Stimulated activated effector memory CD8-positive, alpha-beta T cell treated with anti-CD3 and anti-CD28 coated beads, Interleukin-12 subunit alpha, Interleukin-12 subunit beta, amount 100 ng/mL, for 72 hours (primary cell): ENCODE data around the gene RGS6.
"Not testable (repeated sequence)": the region's sequence is repeated elsewhere in the genome, so short reads cannot be mapped to it uniquely, and the experiment has no call there.

Source experiments
- ATAC-seq: fragments of 150-1000 bp; cut with Tn5 transposase; 2 replicates; pipeline ENCODE4 v1.10.0; 2021
- DNase-seq, 2 donors: peaks; one replicate each; pipeline ENCODE4 v3.0.0; 2021 to 2022; ENCODE audit warnings: low spot score in 2 of 2
- H3K27ac Mint-ChIP-seq: one replicate; pipeline ENCODE4 v1.8.0; 2022; ENCODE audit warnings: mild to moderate bottlenecking, mixed read lengths
- H3K36me3 Mint-ChIP-seq: one replicate; pipeline ENCODE4 v1.8.0; 2022; ENCODE audit warnings: mild to moderate bottlenecking, mixed read lengths
- H3K4me1 Mint-ChIP-seq: one replicate; pipeline ENCODE4 v1.8.0; 2022; ENCODE audit warnings: mixed read lengths
- H3K4me3 Mint-ChIP-seq: one replicate; pipeline ENCODE4 v1.8.0; 2022; ENCODE audit warnings: mild to moderate bottlenecking, mixed read lengths
- H3K9me3 Mint-ChIP-seq: one replicate; pipeline ENCODE4 v1.8.0; 2022; ENCODE audit warnings: mixed read lengths

RGS6 gene

DNA sequence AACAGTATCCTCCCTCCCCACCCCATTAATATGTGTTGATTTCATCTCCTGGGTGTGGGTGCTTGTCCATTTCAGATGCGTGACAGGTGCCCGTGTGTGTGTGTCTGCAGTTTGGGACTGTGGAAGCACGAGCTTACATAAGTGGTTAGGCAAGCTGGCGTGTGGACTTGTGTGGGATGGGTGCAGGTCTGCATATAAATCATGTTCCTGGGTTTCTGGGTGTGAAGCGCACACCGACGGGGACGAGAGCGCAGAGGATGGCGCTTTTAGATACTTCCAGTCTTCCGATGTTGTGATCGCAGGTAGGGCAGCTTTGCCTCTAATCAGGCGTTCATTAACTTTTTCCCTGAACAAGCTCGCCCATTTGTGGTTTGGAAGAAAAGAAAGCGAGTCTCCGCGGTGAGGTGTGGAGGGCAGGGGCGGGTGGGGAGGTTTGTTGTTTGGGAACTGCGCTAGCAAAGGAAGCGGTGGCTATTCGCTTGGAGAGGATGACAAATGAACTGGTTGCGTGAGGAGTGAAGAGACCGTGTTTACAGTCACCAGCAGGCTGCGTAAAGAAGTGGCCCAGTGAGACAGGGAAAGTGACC, 865 bp downstream of the RGS6 start:
- Mint-ChIP-seq H3K4me1 (peaks cover 13% of the 10 kb centered on the region), H3K27ac (no peak overlapping the region), H3K4me3 (peak overlapping the region; percentile 43), H3K9me3 (no peaks in the 10 kb centered on the region), H3K36me3 (no peaks in the 10 kb centered on the region)
- DNase-seq (peak in 1 of 2 donors; percentile 51), ATAC-seq (peak; percentile 86)

DNA sequence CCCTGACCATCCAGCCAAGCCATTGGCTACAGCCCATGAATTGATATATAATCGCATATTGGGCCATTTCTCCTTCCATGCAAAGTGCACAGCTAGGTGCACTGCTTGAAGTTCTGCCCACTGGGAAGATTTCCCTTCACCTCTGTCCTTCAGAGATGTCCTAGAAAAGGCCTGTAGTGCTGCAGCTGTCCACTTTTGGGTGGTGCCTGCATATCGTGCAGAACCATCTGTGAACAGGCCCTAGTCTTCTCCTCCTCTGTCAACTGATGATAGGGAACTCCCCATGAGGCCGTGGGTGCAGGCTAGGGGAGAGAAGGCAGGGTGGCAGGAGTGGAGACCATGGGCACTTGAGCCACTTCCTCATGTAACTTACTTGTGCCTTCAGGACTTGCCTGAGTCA, 6.0 kb downstream of the RGS6 start:
- DNase-seq, H3K4me1 Mint-ChIP-seq, ATAC-seq, H3K27ac Mint-ChIP-seq, H3K4me3 Mint-ChIP-seq, H3K9me3 Mint-ChIP-seq, H3K36me3 Mint-ChIP-seq: not testable (repeated sequence)

DNA sequence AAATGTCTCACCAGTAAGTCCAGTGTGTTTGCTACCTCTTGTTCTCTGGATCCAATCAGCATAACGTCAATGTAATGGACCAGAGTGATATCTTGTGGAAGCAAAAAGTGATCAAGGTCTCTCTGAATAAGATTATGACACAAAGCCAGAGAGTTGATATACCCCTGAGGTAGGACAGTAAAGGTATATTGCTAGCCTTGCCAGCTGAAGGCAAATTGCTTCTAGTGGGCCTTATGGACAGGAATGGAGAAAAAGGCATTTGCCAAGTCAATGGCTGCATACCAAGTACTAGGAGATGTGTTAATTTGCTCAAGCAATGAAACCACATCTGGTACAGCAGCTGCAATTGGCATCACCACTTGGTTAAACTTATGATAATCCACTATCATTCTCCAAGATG, 7.1 kb downstream of the RGS6 start:
- H3K4me1 Mint-ChIP-seq, H3K27ac Mint-ChIP-seq, ATAC-seq, H3K36me3 Mint-ChIP-seq, H3K9me3 Mint-ChIP-seq, H3K4me3 Mint-ChIP-seq, DNase-seq: not testable (repeated sequence)

DNA sequence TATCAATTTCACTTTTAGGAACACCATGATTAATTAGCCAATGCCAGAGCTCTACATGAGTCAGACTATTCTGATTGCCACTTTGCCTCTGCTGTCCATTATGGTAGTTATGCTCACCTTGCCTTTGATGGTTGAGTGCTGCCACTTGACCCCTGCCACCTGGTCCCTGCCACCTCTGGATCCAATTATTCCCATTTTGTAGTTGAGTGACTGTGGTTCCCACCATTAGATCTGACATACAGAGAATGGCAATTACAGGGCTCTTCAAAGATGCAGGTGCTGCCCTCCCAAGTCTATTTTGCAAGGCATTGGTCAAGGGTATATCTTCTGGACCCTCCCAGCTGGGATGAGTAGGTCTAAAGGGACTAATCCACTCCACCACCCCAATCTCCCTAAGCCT, 8.3 kb downstream of the RGS6 start:
- H3K27ac Mint-ChIP-seq, H3K9me3 Mint-ChIP-seq, ATAC-seq, DNase-seq, H3K4me3 Mint-ChIP-seq, H3K4me1 Mint-ChIP-seq, H3K36me3 Mint-ChIP-seq: not testable (repeated sequence)

DNA sequence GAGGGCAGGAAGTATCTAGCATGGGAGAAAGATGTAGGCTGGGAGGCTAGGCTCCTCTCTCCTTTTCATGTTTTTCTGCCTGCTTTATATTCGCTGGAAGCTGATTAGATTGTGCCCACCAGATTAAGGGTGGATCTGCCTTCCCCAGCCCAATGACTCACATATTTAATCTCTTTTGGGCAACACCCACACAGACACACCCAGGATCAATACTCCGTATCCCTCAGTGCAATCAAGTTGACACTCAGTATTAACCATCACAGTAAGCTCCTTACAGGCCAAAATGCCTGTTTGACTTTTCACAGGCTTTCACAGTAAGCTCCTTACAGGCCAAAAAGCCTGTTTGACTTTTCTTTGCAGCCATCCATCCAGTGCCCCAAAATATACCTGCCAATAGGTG, 9.4 kb downstream of the RGS6 start:
- not testable (repeated sequence) for DNase-seq, H3K36me3 Mint-ChIP-seq, H3K4me1 Mint-ChIP-seq, H3K27ac Mint-ChIP-seq, H3K9me3 Mint-ChIP-seq, ATAC-seq, H3K4me3 Mint-ChIP-seq

DNA sequence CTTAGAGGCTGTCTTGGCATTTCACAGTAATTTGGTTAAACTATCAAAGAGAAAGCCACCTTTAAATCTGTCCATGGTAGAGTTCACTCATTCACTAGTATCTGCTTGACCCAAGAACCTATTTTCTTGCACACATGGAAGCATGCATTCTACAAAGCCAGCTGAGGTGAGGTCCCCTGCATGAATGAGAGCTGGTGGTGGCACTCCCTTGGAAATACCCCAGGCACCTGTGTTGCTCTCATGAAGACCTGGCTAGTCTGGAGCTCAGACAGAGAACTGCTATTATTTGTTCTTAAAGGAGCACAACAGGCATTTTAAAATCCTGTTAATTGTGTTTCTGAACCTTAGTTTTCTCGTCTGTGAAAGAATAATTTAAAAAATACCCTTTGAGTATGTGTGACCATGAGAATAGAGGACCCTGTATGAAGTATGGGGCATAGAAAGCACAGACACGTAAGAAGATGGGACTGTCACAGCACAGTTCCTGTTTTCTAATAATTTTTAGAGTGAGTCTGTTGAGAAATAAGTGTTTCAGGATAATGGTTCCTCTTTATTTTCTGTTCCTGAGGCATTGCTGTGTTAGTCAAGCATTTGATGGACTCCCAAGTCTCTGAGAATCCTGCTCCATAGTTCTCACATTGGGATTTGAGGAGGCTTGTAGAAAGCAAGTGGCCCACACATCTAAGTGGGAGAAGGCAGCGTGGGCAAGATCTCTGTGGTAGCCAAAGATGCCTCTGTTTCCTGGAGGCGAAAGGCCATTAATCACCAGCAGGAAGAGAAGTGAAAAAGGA, 10.9 kb downstream of the RGS6 start:
- no peak overlapping the region for H3K27ac Mint-ChIP-seq
- no peaks in the 10 kb centered on the region for H3K36me3 Mint-ChIP-seq
- H3K4me3 Mint-ChIP-seq = no peak overlapping the region
- no peak for ATAC-seq
- no peak for DNase-seq
- no peaks in the 10 kb centered on the region for H3K9me3 Mint-ChIP-seq
- H3K4me1 Mint-ChIP-seq = no peaks in the 10 kb centered on the region

DNA sequence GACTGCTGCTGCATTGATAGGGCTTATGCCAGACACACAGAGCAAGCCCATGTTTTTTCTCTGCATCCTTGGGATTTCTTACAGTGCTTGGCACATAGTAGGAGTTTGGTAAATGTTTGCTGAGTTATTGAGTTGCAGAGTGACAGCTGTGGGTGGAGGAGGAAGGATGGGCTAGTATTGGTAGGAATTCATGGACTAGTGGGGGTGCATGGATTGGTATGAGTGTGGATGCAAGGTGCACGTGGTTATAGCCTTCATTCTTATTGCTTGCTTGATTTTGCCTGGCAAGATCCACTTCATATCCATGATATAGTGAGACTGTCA, 11.4 kb downstream of the RGS6 start:
- no peaks in the 10 kb centered on the region for H3K4me1 Mint-ChIP-seq
- ATAC-seq = no peak
- no peak overlapping the region for H3K27ac Mint-ChIP-seq
- H3K36me3 Mint-ChIP-seq = no peaks in the 10 kb centered on the region
- H3K9me3 Mint-ChIP-seq = no peaks in the 10 kb centered on the region
- no peak for DNase-seq
- no peak overlapping the region for H3K4me3 Mint-ChIP-seq

DNA sequence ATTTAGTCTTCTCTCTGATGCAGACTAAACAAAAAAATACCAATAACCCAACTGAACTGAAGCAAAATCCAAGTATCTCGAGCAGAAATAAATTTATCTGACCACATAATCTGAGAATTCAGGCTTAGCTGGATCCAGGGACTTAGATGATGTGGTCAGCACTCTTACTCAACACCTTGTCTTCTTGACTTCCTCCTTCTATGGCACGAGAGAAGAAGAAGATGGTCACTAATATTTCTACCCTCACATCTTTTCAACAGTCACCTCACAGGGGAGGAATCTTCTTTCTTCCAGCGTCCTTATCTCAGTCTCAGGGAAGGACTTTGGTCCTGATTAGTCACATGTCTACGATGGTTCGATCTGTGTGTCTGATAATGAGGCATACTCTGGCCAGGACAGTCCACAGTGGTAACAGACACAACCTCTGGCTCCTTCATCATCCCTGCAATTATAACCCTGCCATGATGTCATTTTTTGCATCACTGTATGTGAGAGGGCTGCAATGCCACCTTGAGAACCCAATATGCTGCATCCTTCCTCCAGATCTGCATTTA, 15.8 kb downstream of the RGS6 start:
- DNase-seq (no peak), ATAC-seq (no peak)
- peaks cover 3% of the 10 kb centered on the region for H3K9me3 Mint-ChIP-seq
- no peaks in the 10 kb centered on the region for H3K4me1 Mint-ChIP-seq
- H3K27ac Mint-ChIP-seq = no peak overlapping the region
- no peak overlapping the region for H3K4me3 Mint-ChIP-seq
- H3K36me3 Mint-ChIP-seq = no peaks in the 10 kb centered on the region

DNA sequence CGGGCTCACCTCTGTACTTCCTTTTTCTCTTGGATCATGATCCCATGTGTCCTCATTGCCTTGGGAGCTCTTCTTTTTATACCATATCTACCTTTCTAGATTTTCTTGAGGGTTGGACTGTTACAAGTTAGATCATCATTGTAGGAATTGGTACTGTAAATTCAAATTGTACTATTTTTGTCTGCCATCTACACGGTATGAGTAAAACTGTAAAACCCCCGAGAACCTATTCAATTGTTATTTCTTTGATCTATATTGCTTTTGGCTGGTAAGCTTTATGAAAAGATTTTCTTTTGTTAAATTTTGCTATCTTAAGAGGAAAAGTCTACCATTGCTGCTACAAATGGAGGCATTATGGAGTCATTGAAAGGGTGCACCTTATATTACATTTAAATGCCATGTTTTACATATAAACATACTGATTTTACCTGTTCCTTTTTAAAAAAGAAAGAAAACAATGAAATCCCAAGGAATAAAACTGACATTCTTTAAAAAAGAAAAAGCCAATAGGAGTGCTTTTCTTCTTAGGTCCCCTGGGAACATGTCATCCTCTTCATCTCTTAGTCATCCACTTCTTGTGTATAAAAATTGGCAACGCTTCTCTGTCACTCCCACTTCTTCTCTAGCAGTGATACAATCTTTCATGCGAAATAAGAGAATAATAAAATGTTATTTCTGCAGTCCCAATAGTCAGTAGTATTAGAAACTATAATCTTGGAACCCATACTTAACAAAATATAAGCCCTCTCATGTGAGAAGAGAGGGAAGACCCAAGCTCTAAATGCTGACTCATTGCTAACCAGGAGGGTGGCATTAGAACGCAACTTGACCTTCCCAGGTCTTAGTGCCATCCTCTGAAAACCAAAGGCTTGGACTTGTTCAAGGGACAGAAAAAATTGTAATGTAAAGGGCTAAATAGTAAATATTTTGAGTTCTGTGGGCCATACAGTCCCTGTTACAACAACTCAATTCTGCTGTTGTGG, 20.4 kb downstream of the RGS6 start:
- peaks cover 6% of the 10 kb centered on the region for H3K4me1 Mint-ChIP-seq
- no peaks in the 10 kb centered on the region for H3K36me3 Mint-ChIP-seq
- H3K9me3 Mint-ChIP-seq = peaks cover 3% of the 10 kb centered on the region
- DNase-seq (no peak), ATAC-seq (no peak)
- no peak overlapping the region for H3K4me3 Mint-ChIP-seq
- H3K27ac Mint-ChIP-seq = no peak overlapping the region

DNA sequence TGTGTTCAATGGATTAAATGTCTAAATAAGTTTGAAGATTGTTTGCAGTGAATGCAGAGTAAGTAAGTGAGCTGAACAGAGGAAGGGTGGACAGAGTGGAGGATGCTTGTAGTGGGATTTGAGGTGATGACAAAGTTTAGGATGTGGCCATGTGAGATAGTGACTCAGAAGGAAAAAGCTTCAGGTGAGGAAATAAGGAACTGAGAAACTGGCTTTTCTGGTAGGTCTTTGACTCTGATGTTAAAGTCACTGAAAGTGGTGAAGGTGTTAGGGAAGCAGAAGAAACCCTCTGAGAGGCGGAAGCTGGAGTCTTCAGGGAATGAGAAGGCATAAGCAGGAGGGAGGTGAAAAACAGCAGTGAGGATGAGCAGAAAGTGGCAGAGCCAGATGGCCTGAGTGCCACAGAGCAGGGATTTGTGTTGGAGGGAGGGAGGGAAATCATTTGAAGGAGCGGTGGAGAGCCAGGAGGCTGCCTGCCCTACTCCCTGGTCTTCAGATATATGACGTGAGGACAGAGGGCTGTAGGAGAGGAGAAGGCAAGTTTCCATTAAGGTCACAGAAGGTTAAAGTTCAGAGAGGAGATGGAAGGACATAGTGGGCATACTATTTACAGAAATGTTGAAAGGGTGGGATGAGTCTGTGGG, 24.8 kb downstream of the RGS6 start:
- Mint-ChIP-seq H3K27ac (no peak overlapping the region), H3K4me3 (no peak overlapping the region), H3K4me1 (peaks cover 6% of the 10 kb centered on the region), H3K9me3 (no peaks in the 10 kb centered on the region), H3K36me3 (no peaks in the 10 kb centered on the region)
- ATAC-seq (no peak), DNase-seq (no peak)

DNA sequence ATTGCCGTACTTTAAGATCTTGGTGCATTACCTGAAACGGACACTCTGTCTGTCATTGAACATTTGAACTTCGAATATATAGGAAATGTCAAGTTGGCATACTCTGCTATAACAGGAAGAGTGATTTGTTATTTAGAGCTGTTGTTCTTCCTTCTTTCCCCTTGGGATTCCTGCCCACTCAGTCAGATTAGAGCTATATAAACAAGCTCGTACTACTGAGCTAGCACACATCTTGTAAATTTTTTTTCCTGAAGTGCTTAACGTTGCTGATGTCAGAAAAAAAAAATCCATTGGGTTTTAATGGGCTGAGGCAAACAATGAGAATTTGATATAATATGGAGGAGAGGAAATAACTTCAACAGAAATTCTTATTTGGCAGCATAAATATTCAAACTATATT, 26.8 kb downstream of the RGS6 start:
- DNase-seq (no peak), ATAC-seq (no peak)

DNA sequence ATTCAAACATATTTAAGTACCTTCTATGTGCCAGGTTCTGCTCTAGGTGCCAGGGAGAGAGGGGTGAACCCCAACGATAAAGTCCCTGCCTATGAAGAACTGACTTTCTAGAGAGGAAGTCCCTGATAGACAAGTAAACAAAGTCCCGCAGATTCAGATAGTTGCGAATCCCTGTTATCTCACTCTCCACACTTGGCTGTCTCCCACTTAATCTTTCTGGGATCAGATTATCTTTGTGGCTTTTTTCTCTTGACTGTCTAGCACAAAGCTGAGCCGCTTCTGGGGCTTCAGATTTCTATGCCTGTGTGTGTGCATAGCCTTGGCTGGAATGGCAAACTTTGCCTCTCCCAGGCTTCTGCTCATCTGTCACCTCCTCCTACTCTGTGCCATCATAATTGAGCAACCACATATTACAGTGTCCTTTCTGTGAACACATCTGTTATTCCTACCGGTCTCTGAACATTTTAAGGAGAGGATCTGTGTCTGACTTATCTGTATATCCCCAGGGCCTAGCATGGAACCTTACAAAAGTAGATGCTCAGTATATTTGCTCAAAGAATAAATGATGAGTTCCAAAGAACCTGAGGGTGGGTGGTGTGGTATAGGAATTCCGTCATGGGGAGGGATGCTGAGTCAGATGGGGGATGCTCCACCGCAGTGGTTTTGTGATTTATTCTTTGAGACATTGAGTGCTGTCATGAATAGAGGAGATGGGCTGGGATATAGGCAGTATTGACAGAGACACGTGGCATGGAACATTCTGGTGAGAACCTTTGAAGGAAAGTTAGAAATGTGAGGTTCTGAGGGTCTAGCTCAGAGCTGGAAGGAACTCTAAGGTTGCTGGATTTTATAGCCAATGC, 28.5 kb downstream of the RGS6 start:
- no peak overlapping the region for H3K4me3 Mint-ChIP-seq
- no peak overlapping the region for H3K27ac Mint-ChIP-seq
- no peak for DNase-seq
- H3K36me3 Mint-ChIP-seq = no peaks in the 10 kb centered on the region
- no peak for ATAC-seq
- H3K9me3 Mint-ChIP-seq = no peaks in the 10 kb centered on the region
- H3K4me1 Mint-ChIP-seq = peaks cover 6% of the 10 kb centered on the region

More for the DNA sequence above, 26.8 kb downstream of the RGS6 start:
- Mint-ChIP-seq H3K27ac (no peak overlapping the region), H3K36me3 (no peaks in the 10 kb centered on the region), H3K4me1 (peaks cover 6% of the 10 kb centered on the region), H3K4me3 (no peak overlapping the region), H3K9me3 (no peaks in the 10 kb centered on the region)

DNA sequence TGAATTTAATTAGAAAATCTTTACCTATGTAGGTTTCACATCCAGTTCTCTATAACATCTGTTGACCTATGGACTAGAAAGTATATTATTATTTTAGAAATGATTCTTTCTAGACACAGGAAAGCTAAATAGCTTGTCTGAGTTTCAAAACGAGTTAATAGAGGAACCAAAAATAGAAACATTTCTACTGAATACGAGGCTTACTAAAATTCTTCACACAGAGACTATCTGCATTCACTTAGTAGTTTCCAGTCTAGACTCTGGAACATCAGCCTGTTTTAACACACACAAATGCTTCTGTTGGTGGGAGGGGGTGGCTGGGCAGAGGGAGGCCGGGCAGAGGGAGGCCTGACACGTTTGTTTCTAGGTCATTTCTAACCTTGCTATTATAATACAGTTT, 29.7 kb downstream of the RGS6 start:
- peaks cover 2% of the 10 kb centered on the region for H3K4me1 Mint-ChIP-seq
- no peak overlapping the region for H3K4me3 Mint-ChIP-seq
- ATAC-seq (no peak), DNase-seq (no peak)
- no peaks in the 10 kb centered on the region for H3K9me3 Mint-ChIP-seq
- H3K36me3 Mint-ChIP-seq = no peaks in the 10 kb centered on the region
- no peak overlapping the region for H3K27ac Mint-ChIP-seq

DNA sequence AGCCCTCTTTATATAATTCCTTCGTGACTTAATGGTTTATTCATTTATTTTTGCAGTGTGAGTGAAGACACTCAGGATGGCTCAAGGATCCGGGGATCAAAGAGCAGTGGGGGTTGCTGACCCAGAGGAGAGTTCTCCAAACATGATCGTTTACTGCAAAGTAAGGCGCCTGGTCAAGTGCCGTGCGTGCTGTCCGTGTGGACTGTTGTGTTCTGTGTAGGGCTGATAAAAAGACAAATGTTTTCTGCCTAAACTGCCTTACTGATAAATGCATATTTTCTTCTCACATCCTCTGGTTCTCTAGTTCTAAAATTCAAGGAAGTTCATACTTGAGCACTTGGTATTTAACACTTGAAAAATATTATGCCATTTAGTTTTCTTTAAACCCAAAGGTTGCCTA, 32.5 kb downstream of the RGS6 start:
- H3K36me3 Mint-ChIP-seq = no peaks in the 10 kb centered on the region
- no peak overlapping the region for H3K27ac Mint-ChIP-seq
- H3K4me1 Mint-ChIP-seq = peaks cover 6% of the 10 kb centered on the region
- no peak for ATAC-seq
- DNase-seq = no peak
- H3K4me3 Mint-ChIP-seq = no peak overlapping the region
- H3K9me3 Mint-ChIP-seq = no peaks in the 10 kb centered on the region
